Osteoblast (primary cell): ENCODE results near the gene KIAA1217. TPM values are rescaled to one million over a fixed set of nuclear protein-coding genes. Genes with fewer than 3 reads are reported as not detected.

Experiments used
- DNase-seq: peaks from one replicate; pipeline ENCODE4 v3.0.0; 2011; ENCODE audit warnings: low spot score, mixed read lengths; ENCODE audit not compliant: insufficient read length; ENCODE audit errors: missing footprints
- H2AFZ ChIP-seq: 2 replicates; pipeline ENCODE4 v1.6.0; 2011; ENCODE audit warnings: mild to moderate bottlenecking, low read length
- H3K27ac ChIP-seq: 2 replicates; pipeline ENCODE4 v1.5.1; 2011; ENCODE audit warnings: mild to moderate bottlenecking, low read depth, low read length, moderate library complexity
- H3K27me3 ChIP-seq: 2 replicates; pipeline ENCODE4 v1.6.0; 2012; ENCODE audit warnings: mild to moderate bottlenecking, control low read depth, inconsistent platforms, low read length, moderate library complexity; ENCODE audit not compliant: insufficient read depth
- H3K36me3 ChIP-seq: 2 replicates; pipeline ENCODE4 v1.5.1; 2011; ENCODE audit warnings: mild to moderate bottlenecking, low read length, control low read depth, moderate library complexity; ENCODE audit not compliant: insufficient read depth
- H3K4me1 ChIP-seq: 2 replicates; pipeline ENCODE4 v1.5.1; 2011; ENCODE audit warnings: mild to moderate bottlenecking, low read length, control low read depth, moderate library complexity; ENCODE audit not compliant: insufficient read depth
- H3K4me2 ChIP-seq: 2 replicates; pipeline ENCODE4 v1.6.0; 2011; ENCODE audit warnings: mild to moderate bottlenecking, low read length; ENCODE audit not compliant: insufficient read depth
- H3K4me3 ChIP-seq: fragments of 200-600 bp; sonication (generic); 3 replicates; pipeline ENCODE4 v1.5.1; 2012; ENCODE audit warnings: mild to moderate bottlenecking, low read length, inconsistent platforms; ENCODE audit not compliant: insufficient read depth
- H3K79me2 ChIP-seq: 2 replicates; pipeline ENCODE4 v1.6.0; 2012; ENCODE audit warnings: mild to moderate bottlenecking, low read length, control low read depth, inconsistent platforms; ENCODE audit not compliant: insufficient read depth
- H3K9me3 ChIP-seq: 2 replicates; pipeline ENCODE4 v1.5.1; 2011; ENCODE audit warnings: low read depth, low read length, control low read depth
- H4K20me1 ChIP-seq: 2 replicates; pipeline ENCODE4 v1.6.0; 2012; ENCODE audit warnings: mild to moderate bottlenecking, low read length, control low read depth; ENCODE audit not compliant: insufficient read depth
- total RNA-seq: library from RNA; depleted of rRNA; stranded (reverse); fragments of >200 nt; gene quantifications from 2 replicates; pipeline ENCODE4 v1.2.3, GENCODE V29; 2012
- TF ChIP-seq, protein P1 (sequence below): IDR thresholded peaks from 2 replicates; pipeline ENCODE4 v1.5.1; 2011; ENCODE audit warnings: mild to moderate bottlenecking, low read depth, low read length, moderate library complexity; ENCODE audit errors: extremely low read depth

The KIAA1217 gene
- total RNA-seq, 1 donor, result 51.0 TPM

- H3K27me3 ChIP-seq, result no peaks in the 10 kb centered on the region
- peaks cover 60% of the 10 kb centered on the region for H3K4me1 ChIP-seq
- TF ChIP-seq, protein P1, sequence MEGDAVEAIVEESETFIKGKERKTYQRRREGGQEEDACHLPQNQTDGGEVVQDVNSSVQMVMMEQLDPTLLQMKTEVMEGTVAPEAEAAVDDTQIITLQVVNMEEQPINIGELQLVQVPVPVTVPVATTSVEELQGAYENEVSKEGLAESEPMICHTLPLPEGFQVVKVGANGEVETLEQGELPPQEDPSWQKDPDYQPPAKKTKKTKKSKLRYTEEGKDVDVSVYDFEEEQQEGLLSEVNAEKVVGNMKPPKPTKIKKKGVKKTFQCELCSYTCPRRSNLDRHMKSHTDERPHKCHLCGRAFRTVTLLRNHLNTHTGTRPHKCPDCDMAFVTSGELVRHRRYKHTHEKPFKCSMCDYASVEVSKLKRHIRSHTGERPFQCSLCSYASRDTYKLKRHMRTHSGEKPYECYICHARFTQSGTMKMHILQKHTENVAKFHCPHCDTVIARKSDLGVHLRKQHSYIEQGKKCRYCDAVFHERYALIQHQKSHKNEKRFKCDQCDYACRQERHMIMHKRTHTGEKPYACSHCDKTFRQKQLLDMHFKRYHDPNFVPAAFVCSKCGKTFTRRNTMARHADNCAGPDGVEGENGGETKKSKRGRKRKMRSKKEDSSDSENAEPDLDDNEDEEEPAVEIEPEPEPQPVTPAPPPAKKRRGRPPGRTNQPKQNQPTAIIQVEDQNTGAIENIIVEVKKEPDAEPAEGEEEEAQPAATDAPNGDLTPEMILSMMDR, result no peak
- H3K36me3 ChIP-seq, result no peaks in the 10 kb centered on the region
- peaks cover 34% of the 10 kb centered on the region for H3K79me2 ChIP-seq
- DNase-seq, result no peak
- no peak overlapping the region for H2AFZ ChIP-seq
- H3K9me3 ChIP-seq, result no peaks in the 10 kb centered on the region
- H3K27ac ChIP-seq, result peak overlapping the region; percentile 54
- H4K20me1 ChIP-seq, result no peaks in the 10 kb centered on the region
- H3K4me3 ChIP-seq, result no peak overlapping the region
- H3K4me2 ChIP-seq, result no peak overlapping the region
Observed at GRCh38 chr10:24453404-24453830, 244.5 kb downstream of the KIAA1217 start.

GRCh38 chr10:24453973-24454372 lies 245.0 kb downstream of the KIAA1217 start:
- no peaks in the 10 kb centered on the region for H4K20me1 ChIP-seq
- TF ChIP-seq, protein P1, result no peak
- H3K9me3 ChIP-seq, result no peaks in the 10 kb centered on the region
- peaks cover 37% of the 10 kb centered on the region for H3K79me2 ChIP-seq
- H3K27me3 ChIP-seq, result no peaks in the 10 kb centered on the region
- H3K36me3 ChIP-seq, result no peaks in the 10 kb centered on the region
- H3K27ac ChIP-seq, result peak overlapping the region; percentile 54
- DNase-seq, result no peak
- H3K4me3 ChIP-seq, result no peak overlapping the region
- peaks cover 55% of the 10 kb centered on the region for H3K4me1 ChIP-seq
- no peak overlapping the region for H3K4me2 ChIP-seq
- no peak overlapping the region for H2AFZ ChIP-seq

- no peaks in the 10 kb centered on the region for H3K27me3 ChIP-seq
- H3K4me2 ChIP-seq, result no peak overlapping the region
- TF ChIP-seq, protein P1, result no peak
- peaks cover 34% of the 10 kb centered on the region for H3K79me2 ChIP-seq
- no peak overlapping the region for H2AFZ ChIP-seq
- no peak for DNase-seq
- peaks cover 43% of the 10 kb centered on the region for H3K4me1 ChIP-seq
- H3K27ac ChIP-seq, result peak overlapping the region; percentile 88
- H3K36me3 ChIP-seq, result no peaks in the 10 kb centered on the region
- H3K9me3 ChIP-seq, result no peaks in the 10 kb centered on the region
- H4K20me1 ChIP-seq, result no peaks in the 10 kb centered on the region
- H3K4me3 ChIP-seq, result no peak overlapping the region
Observed at GRCh38 chr10:24455447-24455846, 246.5 kb downstream of the KIAA1217 start.

- Histone ChIP-seq H3K27ac (peak overlapping the region; percentile 88), H3K9me3 (no peaks in the 10 kb centered on the region), H3K4me2 (peak overlapping the region; percentile 72), H3K4me1 (peaks cover 35% of the 10 kb centered on the region), H3K4me3 (peak overlapping the region; percentile 24), H3K79me2 (peaks cover 30% of the 10 kb centered on the region), H3K27me3 (no peaks in the 10 kb centered on the region), H2AFZ (no peak overlapping the region), H4K20me1 (no peaks in the 10 kb centered on the region), H3K36me3 (no peaks in the 10 kb centered on the region)
- DNase-seq, result peak; percentile 61
- TF ChIP-seq, protein P1, result no peak
Observed at GRCh38 chr10:24456322-24456721, 247.4 kb downstream of the KIAA1217 start.
